Measurements from ENCODE around the gene BCO1.
"Not testable (repeated sequence)": the region's sequence is repeated elsewhere in the genome, so short reads cannot be mapped to it uniquely, and the experiment has no call there.

Gene BCO1

GRCh38 chr16:81220349-81220748, 18.1 kb upstream of the BCO1 start:
- Mint-ChIP-seq H3K27me3 (ENCODE audit: low read depth) (no peaks in the 10 kb centered on the region), H3K4me1 (ENCODE audit: low read depth) (no peaks in the 10 kb centered on the region), H3K27ac (no peak overlapping the region), H3K4me3 (no peak overlapping the region), H3K36me3 (ENCODE audit: low read depth) (no peaks in the 10 kb centered on the region), H3K9me3 (no peaks in the 10 kb centered on the region)

- Mint-ChIP-seq H3K27me3 (ENCODE audit: low read depth) (no peaks in the 10 kb centered on the region), H3K27ac (no peak overlapping the region), H3K36me3 (ENCODE audit: low read depth) (no peaks in the 10 kb centered on the region), H3K4me3 (no peak overlapping the region), H3K9me3 (no peaks in the 10 kb centered on the region), H3K4me1 (ENCODE audit: low read depth) (no peaks in the 10 kb centered on the region)
These were observed 16.8 kb upstream of the BCO1 start for GRCh38 chr16:81221731-81222130.

GRCh38 chr16:81224824-81225223, 13.7 kb upstream of the BCO1 start:
- no peaks in the 10 kb centered on the region for H3K4me1 Mint-ChIP-seq (ENCODE audit: low read depth)

GRCh38 chr16:81225697-81226096, 12.8 kb upstream of the BCO1 start:
- not testable (repeated sequence) for H3K4me1 Mint-ChIP-seq (ENCODE audit: low read depth); H3K27ac Mint-ChIP-seq; H3K4me3 Mint-ChIP-seq; H3K36me3 Mint-ChIP-seq (ENCODE audit: low read depth); H3K9me3 Mint-ChIP-seq
- H3K27me3 Mint-ChIP-seq (ENCODE audit: low read depth), result peaks cover 13% of the 10 kb centered on the region

More at GRCh38 chr16:81224824-81225223, 13.7 kb upstream of the BCO1 start:
- no peak overlapping the region for H3K4me3 Mint-ChIP-seq
- no peaks in the 10 kb centered on the region for H3K36me3 Mint-ChIP-seq (ENCODE audit: low read depth)
- H3K9me3 Mint-ChIP-seq, result no peaks in the 10 kb centered on the region
- peaks cover 9% of the 10 kb centered on the region for H3K27me3 Mint-ChIP-seq (ENCODE audit: low read depth)
- H3K27ac Mint-ChIP-seq, result no peak overlapping the region

- H3K27ac Mint-ChIP-seq, result no peak overlapping the region
- H3K4me3 Mint-ChIP-seq, result no peak overlapping the region
- no peaks in the 10 kb centered on the region for H3K36me3 Mint-ChIP-seq (ENCODE audit: low read depth)
- no peaks in the 10 kb centered on the region for H3K9me3 Mint-ChIP-seq
- H3K27me3 Mint-ChIP-seq (ENCODE audit: low read depth), result peaks cover 14% of the 10 kb centered on the region
- no peaks in the 10 kb centered on the region for H3K4me1 Mint-ChIP-seq (ENCODE audit: low read depth)
These were observed 10.7 kb upstream of the BCO1 start for GRCh38 chr16:81227785-81228184.

- H3K9me3 Mint-ChIP-seq, result no peaks in the 10 kb centered on the region
- no peaks in the 10 kb centered on the region for H3K4me1 Mint-ChIP-seq (ENCODE audit: low read depth)
- H3K4me3 Mint-ChIP-seq, result no peak overlapping the region
- peaks cover 14% of the 10 kb centered on the region for H3K27me3 Mint-ChIP-seq (ENCODE audit: low read depth)
- H3K27ac Mint-ChIP-seq, result no peak overlapping the region
- H3K36me3 Mint-ChIP-seq (ENCODE audit: low read depth), result no peaks in the 10 kb centered on the region
These were observed 8.7 kb upstream of the BCO1 start for GRCh38 chr16:81229811-81230210.

- H3K4me1 Mint-ChIP-seq (ENCODE audit: low read depth), result no peaks in the 10 kb centered on the region
- H3K27ac Mint-ChIP-seq, result no peak overlapping the region
- H3K36me3 Mint-ChIP-seq (ENCODE audit: low read depth), result no peaks in the 10 kb centered on the region
- H3K9me3 Mint-ChIP-seq, result no peaks in the 10 kb centered on the region
- peaks cover 14% of the 10 kb centered on the region for H3K27me3 Mint-ChIP-seq (ENCODE audit: low read depth)
- H3K4me3 Mint-ChIP-seq, result no peak overlapping the region
These were observed 7.5 kb upstream of the BCO1 start for GRCh38 chr16:81231014-81231413.

GRCh38 chr16:81232740-81233367, 5.6 kb upstream of the BCO1 start:
- H3K36me3 Mint-ChIP-seq (ENCODE audit: low read depth), result no peaks in the 10 kb centered on the region
- no peak overlapping the region for H3K4me3 Mint-ChIP-seq
- H3K4me1 Mint-ChIP-seq (ENCODE audit: low read depth), result no peaks in the 10 kb centered on the region
- peaks cover 14% of the 10 kb centered on the region for H3K27me3 Mint-ChIP-seq (ENCODE audit: low read depth)
- no peaks in the 10 kb centered on the region for H3K9me3 Mint-ChIP-seq
- H3K27ac Mint-ChIP-seq, result no peak overlapping the region

- Mint-ChIP-seq H3K27me3 (ENCODE audit: low read depth) (no peaks in the 10 kb centered on the region), H3K27ac (no peak overlapping the region), H3K36me3 (ENCODE audit: low read depth) (no peaks in the 10 kb centered on the region), H3K4me1 (ENCODE audit: low read depth) (peaks cover 3% of the 10 kb centered on the region), H3K4me3 (no peak overlapping the region), H3K9me3 (no peaks in the 10 kb centered on the region)
These were observed 1.2 kb upstream of the BCO1 start for GRCh38 chr16:81237282-81237681.

GRCh38 chr16:81237942-81238295, 570 bp upstream of the BCO1 start:
- no peaks in the 10 kb centered on the region for H3K9me3 Mint-ChIP-seq
- H3K27ac Mint-ChIP-seq, result no peak overlapping the region
- H3K27me3 Mint-ChIP-seq (ENCODE audit: low read depth), result no peaks in the 10 kb centered on the region
- no peaks in the 10 kb centered on the region for H3K36me3 Mint-ChIP-seq (ENCODE audit: low read depth)
- peaks cover 3% of the 10 kb centered on the region for H3K4me1 Mint-ChIP-seq (ENCODE audit: low read depth)
- no peak overlapping the region for H3K4me3 Mint-ChIP-seq

GRCh38 chr16:81239367-81240121, 1.1 kb downstream of the BCO1 start:
- no peaks in the 10 kb centered on the region for H3K36me3 Mint-ChIP-seq (ENCODE audit: low read depth)
- H3K4me1 Mint-ChIP-seq (ENCODE audit: low read depth), result peaks cover 3% of the 10 kb centered on the region
- no peak overlapping the region for H3K4me3 Mint-ChIP-seq
- no peaks in the 10 kb centered on the region for H3K27me3 Mint-ChIP-seq (ENCODE audit: low read depth)
- no peaks in the 10 kb centered on the region for H3K9me3 Mint-ChIP-seq
- no peak overlapping the region for H3K27ac Mint-ChIP-seq

- Mint-ChIP-seq H3K36me3 (ENCODE audit: low read depth) (no peaks in the 10 kb centered on the region), H3K4me1 (ENCODE audit: low read depth) (peaks cover 5% of the 10 kb centered on the region)
These were observed 3.2 kb downstream of the BCO1 start for GRCh38 chr16:81241706-81242105.

GRCh38 chr16:81242977-81243618, 4.6 kb downstream of the BCO1 start:
- Mint-ChIP-seq H3K4me3 (no peak overlapping the region), H3K27ac (no peak overlapping the region), H3K36me3 (ENCODE audit: low read depth) (no peaks in the 10 kb centered on the region), H3K4me1 (ENCODE audit: low read depth) (peaks cover 5% of the 10 kb centered on the region), H3K9me3 (no peaks in the 10 kb centered on the region), H3K27me3 (ENCODE audit: low read depth) (peaks cover 6% of the 10 kb centered on the region)

More at GRCh38 chr16:81241706-81242105, 3.2 kb downstream of the BCO1 start:
- Mint-ChIP-seq H3K27me3 (ENCODE audit: low read depth) (peaks cover 6% of the 10 kb centered on the region), H3K9me3 (no peaks in the 10 kb centered on the region), H3K4me3 (no peak overlapping the region), H3K27ac (no peak overlapping the region)

- Mint-ChIP-seq H3K9me3 (no peaks in the 10 kb centered on the region), H3K4me1 (ENCODE audit: low read depth) (peaks cover 2% of the 10 kb centered on the region), H3K27ac (no peak overlapping the region), H3K27me3 (ENCODE audit: low read depth) (peaks cover 6% of the 10 kb centered on the region), H3K4me3 (no peak overlapping the region), H3K36me3 (ENCODE audit: low read depth) (no peaks in the 10 kb centered on the region)
These were observed 5.5 kb downstream of the BCO1 start for GRCh38 chr16:81243942-81244341.

- H3K4me1 Mint-ChIP-seq (ENCODE audit: low read depth), result no peaks in the 10 kb centered on the region
- no peaks in the 10 kb centered on the region for H3K9me3 Mint-ChIP-seq
- H3K27ac Mint-ChIP-seq, result no peak overlapping the region
- no peak overlapping the region for H3K4me3 Mint-ChIP-seq
- no peaks in the 10 kb centered on the region for H3K27me3 Mint-ChIP-seq (ENCODE audit: low read depth)
- H3K36me3 Mint-ChIP-seq (ENCODE audit: low read depth), result no peaks in the 10 kb centered on the region
These were observed 13.4 kb downstream of the BCO1 start for GRCh38 chr16:81251871-81252270.
